Panc1 (cell line): ENCODE measurements around the gene BHLHE40.

Experiments
- POLR2AphosphoS5 ChIP-seq: IDR thresholded peaks from 2 replicates; pipeline ENCODE4 v1.6.1; 2012; ENCODE audit warnings: mild to moderate bottlenecking, low read depth, low read length, moderate library complexity
- TF ChIP-seq, protein P1 (sequence below): fragments of 450-650 bp; IDR thresholded peaks from 2 replicates; pipeline ENCODE4 v1.5.1; 2017; ENCODE audit warnings: mild to moderate bottlenecking
- TF ChIP-seq, protein P2 (sequence below), 2 experiments: IDR thresholded peaks; 2 replicates each; pipeline ENCODE4 v1.6.1; 2011 to 2012; ENCODE audit warnings: low read depth in 2 of 2, control low read depth in 1 of 2, low read length in 1 of 2, mild to moderate bottlenecking in 1 of 2, moderate library complexity in 1 of 2; ENCODE audit not compliant: insufficient read depth in 1 of 2

DNA sequence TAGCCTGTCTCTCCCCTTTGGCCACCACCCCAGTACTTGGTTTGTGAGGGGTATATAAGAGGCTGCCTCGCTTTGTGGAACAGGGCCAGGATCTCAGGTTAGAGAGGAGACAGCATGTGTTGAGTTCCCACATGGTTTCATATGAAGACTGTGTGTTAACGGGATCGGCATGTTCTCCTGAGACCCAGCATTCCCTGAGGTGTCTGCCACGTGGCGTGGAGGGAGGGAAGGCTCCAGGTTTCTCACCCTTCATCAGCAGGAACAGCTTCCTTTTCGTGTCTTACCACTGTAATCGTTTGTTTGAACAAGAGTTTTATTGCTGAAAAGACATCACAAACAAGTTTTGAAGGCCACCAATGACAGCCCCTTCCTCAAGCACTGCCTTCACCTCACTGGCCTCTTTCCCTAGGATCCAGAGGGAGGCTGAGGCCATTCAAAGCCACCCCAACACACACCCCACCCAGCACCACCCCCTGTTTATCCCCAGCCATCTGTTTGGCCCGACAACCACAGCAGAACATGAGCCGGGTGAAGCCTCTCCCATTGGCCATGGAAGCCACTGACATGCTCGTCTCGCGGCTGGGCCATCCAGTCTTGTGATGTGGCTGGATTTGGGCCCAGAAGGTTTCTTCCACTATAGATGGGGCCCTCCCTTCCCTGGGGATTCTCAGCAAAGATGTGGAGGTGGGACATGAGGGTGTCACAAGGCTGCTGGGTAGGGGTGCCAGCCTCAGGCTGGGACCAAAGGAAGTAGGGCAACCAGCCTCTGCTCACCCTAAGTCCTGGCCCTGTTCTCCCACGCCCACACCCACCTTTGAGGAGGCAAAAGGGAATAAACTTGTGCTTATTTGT is 10.0 kb downstream of the BHLHE40 start:
- TF ChIP-seq, protein P1, sequence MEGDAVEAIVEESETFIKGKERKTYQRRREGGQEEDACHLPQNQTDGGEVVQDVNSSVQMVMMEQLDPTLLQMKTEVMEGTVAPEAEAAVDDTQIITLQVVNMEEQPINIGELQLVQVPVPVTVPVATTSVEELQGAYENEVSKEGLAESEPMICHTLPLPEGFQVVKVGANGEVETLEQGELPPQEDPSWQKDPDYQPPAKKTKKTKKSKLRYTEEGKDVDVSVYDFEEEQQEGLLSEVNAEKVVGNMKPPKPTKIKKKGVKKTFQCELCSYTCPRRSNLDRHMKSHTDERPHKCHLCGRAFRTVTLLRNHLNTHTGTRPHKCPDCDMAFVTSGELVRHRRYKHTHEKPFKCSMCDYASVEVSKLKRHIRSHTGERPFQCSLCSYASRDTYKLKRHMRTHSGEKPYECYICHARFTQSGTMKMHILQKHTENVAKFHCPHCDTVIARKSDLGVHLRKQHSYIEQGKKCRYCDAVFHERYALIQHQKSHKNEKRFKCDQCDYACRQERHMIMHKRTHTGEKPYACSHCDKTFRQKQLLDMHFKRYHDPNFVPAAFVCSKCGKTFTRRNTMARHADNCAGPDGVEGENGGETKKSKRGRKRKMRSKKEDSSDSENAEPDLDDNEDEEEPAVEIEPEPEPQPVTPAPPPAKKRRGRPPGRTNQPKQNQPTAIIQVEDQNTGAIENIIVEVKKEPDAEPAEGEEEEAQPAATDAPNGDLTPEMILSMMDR, result no peak
- no peak for TF ChIP-seq POLR2AphosphoS5
- TF ChIP-seq, protein P2, sequence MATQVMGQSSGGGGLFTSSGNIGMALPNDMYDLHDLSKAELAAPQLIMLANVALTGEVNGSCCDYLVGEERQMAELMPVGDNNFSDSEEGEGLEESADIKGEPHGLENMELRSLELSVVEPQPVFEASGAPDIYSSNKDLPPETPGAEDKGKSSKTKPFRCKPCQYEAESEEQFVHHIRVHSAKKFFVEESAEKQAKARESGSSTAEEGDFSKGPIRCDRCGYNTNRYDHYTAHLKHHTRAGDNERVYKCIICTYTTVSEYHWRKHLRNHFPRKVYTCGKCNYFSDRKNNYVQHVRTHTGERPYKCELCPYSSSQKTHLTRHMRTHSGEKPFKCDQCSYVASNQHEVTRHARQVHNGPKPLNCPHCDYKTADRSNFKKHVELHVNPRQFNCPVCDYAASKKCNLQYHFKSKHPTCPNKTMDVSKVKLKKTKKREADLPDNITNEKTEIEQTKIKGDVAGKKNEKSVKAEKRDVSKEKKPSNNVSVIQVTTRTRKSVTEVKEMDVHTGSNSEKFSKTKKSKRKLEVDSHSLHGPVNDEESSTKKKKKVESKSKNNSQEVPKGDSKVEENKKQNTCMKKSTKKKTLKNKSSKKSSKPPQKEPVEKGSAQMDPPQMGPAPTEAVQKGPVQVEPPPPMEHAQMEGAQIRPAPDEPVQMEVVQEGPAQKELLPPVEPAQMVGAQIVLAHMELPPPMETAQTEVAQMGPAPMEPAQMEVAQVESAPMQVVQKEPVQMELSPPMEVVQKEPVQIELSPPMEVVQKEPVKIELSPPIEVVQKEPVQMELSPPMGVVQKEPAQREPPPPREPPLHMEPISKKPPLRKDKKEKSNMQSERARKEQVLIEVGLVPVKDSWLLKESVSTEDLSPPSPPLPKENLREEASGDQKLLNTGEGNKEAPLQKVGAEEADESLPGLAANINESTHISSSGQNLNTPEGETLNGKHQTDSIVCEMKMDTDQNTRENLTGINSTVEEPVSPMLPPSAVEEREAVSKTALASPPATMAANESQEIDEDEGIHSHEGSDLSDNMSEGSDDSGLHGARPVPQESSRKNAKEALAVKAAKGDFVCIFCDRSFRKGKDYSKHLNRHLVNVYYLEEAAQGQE (IDR thresholded peaks at IDR 0.05; ENCODE audit: insufficient read depth in 1 of 2, low read depth in 2 of 2, low read length in 1 of 2), result no peak
